C1 segment of cervical spinal cord (tissue), 14 donors: ENCODE measurements around the gene TMOD2.
A peak's percentile ranks its signal among the peaks of the same experiment; 100 is the strongest.

Experiments
- DNase-seq, 14 donors: peaks; one replicate each; lab custom pipeline; 2025; lab: John Stamatoyannopoulos, UW

The TMOD2 gene

DNA sequence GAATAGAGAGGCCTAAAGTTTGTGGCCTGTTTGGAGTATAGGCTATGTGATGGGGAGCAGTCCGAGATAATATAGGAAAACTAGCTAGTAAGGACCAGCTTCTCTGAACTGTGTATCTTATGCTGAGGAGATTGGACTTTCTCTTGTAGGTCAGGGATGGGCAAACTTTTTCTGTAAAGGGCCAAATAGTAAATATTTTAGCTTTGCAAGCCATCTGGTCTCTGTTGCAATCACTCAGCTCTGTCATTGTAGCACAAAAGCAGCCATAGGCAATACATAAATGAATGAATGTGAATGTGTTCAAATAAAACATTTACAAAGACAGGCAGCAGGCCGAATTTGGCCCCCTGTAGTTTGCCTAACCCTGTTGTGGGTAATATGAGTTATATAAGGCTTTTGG, 102.6 kb downstream of the TMOD2 start:
- no peak for DNase-seq

DNA sequence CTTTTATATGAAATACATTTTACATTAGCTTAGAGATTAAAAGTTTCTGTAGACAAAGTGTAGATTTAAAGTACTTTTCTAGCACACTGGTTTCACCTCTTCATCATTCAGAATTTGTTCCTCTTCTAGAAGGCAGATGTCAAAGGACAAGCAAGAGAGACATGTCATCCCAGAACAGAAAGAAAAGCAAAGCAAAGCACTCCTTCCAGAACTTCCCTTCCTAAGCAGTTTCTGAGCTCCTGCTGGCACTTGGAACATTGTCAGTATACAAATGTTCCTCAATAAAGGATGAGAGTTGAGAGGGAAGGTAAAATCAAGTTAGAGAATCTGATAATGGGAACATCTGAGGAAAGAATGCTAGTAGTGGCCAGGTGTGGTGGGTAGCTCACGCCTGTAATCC, 104.2 kb downstream of the TMOD2 start:
- no peak for DNase-seq

DNA sequence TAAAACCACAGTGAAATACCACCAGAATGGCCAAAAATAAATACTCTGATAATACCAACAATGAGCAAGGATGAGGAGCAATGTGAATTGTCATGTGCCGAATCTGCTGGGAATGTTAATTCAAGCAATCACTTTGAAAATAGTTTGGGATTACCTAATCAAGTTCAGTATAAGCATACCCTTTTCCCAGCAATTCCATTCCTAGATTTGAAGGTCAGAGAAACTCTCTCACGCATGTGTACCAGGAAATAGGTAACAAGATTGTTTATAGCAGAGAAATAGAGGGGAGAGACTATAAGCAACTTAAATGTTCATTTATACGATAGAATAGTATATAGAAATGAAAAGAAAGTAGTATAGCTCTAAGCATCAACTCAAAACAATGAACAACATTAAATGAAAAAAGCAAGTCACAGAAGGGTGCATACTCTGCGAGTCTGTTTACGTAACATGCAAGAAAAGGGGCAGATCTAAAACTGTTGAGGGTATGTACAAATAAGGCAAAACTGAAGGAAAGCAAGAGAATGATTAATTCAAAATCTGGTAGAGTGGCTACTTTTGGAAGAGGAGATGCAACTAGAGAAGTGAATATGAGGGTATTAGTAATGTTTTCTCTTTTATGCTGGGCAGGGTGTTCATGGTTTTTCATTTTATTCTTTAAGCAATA, 105.5 kb downstream of the TMOD2 start:
- DNase-seq: no peak

DNA sequence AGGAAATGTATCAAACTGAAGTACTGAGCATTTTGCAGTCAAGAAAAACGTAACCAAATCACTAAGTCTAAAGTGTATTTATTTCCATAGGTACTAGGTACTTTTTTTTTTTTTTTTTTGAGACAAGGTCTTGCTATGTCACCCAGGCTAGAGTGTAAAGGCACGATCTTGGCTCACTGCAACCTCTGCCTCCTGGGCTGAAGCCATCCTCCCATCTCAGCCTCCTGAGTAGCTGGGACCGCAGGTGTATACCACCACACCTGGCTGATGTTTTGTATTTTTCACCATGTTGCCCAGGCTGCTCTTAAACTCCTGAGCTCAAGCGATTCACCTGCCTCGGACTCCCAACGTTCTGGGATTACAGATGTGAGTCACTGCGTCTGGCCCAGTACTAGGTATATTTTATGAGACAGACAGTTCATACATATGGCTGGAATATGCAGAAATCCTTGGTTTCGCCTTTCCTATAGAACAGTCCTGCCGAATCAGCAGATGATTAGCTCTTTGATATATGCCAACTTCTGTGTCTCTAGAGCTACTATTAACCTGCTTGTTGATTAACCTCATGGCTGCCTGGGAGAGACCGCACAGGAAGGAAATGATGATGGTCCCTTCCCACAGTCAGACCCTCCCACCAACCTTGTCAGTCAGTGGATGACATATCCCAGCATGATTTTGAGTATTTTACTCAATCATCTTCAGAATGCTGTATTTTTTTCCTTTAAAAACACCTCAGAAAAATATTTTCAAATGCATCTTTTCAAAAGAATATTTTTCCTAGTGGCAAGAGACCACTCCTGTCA, 110.4 kb downstream of the TMOD2 start:
- DNase-seq: no peak

DNA sequence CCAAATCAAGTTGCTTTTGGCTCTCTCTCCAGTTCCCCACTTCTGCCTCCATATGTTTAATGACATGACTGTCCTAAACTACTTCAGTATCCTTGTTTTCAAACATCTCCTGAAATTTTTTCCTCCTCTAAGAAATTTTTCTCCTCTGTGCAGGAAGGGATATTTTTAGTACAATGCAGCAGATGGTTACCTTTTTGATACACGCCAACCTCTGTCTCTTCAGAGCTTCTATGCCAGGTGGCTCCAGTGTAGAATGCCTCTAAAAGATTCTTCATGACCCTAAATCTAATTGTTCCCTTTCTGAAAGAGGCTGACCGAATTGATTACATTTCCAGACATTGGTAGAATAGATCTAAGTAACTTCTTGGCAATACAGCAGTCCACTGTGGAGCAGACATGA, 111.7 kb downstream of the TMOD2 start:
- peak in 1 of 14 donors; percentile 68 for DNase-seq

DNA sequence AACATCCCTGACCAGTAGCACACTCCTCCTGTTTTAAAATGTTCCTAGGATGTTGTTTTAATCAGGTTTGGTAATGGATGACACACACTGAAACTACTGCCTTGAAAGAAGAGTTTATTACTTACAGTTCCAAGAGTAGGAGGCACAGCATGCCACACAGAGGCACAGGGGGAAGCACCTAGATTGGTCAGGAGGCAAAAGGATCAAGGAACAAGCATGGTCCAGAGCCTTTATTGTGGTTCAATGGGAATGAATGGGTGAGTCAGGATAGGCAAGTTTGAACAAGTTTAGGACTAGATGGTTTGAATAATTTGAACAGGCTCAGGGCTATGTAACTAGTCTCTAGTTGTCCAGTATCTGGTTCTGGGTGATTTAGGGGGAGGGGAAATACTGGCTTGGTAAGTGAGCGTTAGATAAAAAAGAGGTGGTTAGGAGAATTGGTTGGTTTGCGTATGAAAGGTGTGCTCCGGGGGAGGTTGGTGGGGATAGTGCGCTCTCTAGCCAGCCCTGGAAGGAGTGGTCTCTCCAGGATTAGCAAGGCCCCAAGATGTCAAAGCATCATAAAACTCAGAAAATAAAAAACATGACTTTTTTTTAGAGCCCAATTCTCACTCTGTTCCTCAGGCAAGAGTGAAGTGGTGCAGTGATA, 113.1 kb downstream of the TMOD2 start:
- DNase-seq: no peak

DNA sequence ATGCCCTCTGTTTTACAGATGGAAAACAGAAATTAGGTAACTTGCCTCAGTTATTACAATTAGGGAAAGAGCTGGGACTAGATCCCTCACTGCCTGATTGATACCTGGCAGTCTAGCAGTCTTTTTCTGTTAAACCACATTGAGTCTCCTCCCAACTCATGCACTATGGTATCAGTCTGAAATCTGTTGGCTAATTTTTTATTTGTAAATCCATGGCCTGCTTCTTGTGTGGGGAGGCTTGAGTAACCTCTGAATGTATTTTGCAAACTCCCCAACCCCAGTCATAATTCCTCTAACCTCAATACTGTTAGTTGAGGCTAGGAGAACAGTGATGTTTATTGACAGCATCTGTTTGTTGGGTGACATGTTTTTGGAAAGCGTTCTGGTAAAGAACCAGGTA, 113.9 kb downstream of the TMOD2 start:
- DNase-seq: no peak
